Kidney epithelial cell (primary cell): Measurements from ENCODE around the gene C9orf72. TPM values are rescaled to one million over a fixed set of nuclear protein-coding genes. Genes with fewer than 3 reads are reported as not detected.

Source experiments
- DNase-seq: peaks from one replicate; pipeline ENCODE4 v3.0.0-alpha.2; 2010; ENCODE audit warnings: low read depth
- H3K27me3 ChIP-seq: 2 replicates; pipeline ENCODE4 v1.6.0; 2011; ENCODE audit warnings: low read length; ENCODE audit not compliant: control insufficient read depth, insufficient read depth
- H3K36me3 ChIP-seq: 2 replicates; pipeline ENCODE4 v1.5.1; 2011; ENCODE audit warnings: low read length; ENCODE audit not compliant: control insufficient read depth, insufficient read depth
- H3K4me3 ChIP-seq: 2 replicates; pipeline ENCODE4 v1.5.1; 2011; ENCODE audit warnings: low read depth, mild to moderate bottlenecking, control low read depth, low read length
- CTCF ChIP-seq: IDR thresholded peaks from 2 replicates; pipeline ENCODE4 v1.5.1; 2011; ENCODE audit warnings: mild to moderate bottlenecking, moderate library complexity, low read length, control low read depth, inconsistent platforms; ENCODE audit not compliant: insufficient read depth, poor library complexity, severe bottlenecking
- total RNA-seq: library from RNA; depleted of rRNA; stranded (reverse); fragments of >200 nt; gene quantifications from 2 replicates; pipeline ENCODE4 v1.2.3, GENCODE V29; 2015

C9orf72 gene
- total RNA-seq, 1 donor from 2014 or later: 10.2 TPM

GRCh38 chr9:27539479-27540441, 33.5 kb downstream of the C9orf72 start:
- no peaks in the 10 kb centered on the region for H3K36me3 ChIP-seq
- no peak overlapping the region for H3K4me3 ChIP-seq
- H3K27me3 ChIP-seq: no peaks in the 10 kb centered on the region
- no peak for TF ChIP-seq CTCF
- DNase-seq: no peak

- TF ChIP-seq CTCF: no peak
- no peaks in the 10 kb centered on the region for H3K27me3 ChIP-seq
- no peaks in the 10 kb centered on the region for H3K36me3 ChIP-seq
- DNase-seq: no peak
- H3K4me3 ChIP-seq: no peak overlapping the region
These were observed 34.6 kb downstream of the C9orf72 start for GRCh38 chr9:27538647-27539046.

GRCh38 chr9:27537756-27538155, 35.5 kb downstream of the C9orf72 start:
- no peak for TF ChIP-seq CTCF
- Histone ChIP-seq H3K27me3 (no peaks in the 10 kb centered on the region), H3K36me3 (no peaks in the 10 kb centered on the region), H3K4me3 (no peak overlapping the region)
- no peak for DNase-seq

- H3K36me3 ChIP-seq: no peaks in the 10 kb centered on the region
- no peaks in the 10 kb centered on the region for H3K27me3 ChIP-seq
- no peak overlapping the region for H3K4me3 ChIP-seq
- no peak for DNase-seq
- no peak for TF ChIP-seq CTCF
These were observed 36.2 kb downstream of the C9orf72 start for GRCh38 chr9:27537027-27537435.

DNA sequence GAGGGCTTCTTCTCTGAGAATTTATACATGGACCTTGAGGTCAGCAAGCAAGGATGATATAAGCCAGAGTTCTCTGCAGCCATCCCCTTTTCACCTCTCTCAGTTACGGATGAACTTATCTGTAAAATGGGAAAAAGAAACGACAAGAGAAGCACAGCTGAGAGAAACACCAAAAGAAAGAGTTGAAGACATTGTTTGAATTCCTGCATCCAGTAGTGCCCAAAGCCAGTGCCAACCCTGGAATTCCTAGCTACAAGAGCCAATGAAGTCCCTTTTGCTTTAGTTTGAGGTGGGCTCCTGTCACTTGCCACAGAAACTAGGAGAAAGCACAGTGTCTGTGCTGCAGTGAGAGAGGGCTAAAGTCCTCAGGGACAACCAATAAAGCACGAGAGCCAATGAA, 37.1 kb downstream of the C9orf72 start:
- Histone ChIP-seq H3K36me3 (no peaks in the 10 kb centered on the region), H3K27me3 (no peaks in the 10 kb centered on the region), H3K4me3 (no peak overlapping the region)
- no peak for DNase-seq
- TF ChIP-seq CTCF: no peak
